Inflammatory macrophage treated with lipopolysaccharide for 4 hours (primary cell): ENCODE results near the gene TNMD.
"Not testable (repeated sequence)": the region's sequence is repeated elsewhere in the genome, so short reads cannot be mapped to it uniquely, and the experiment has no call there.

Experiments used
- DNase-seq: peaks from one replicate; pipeline ENCODE4 v3.0.0-alpha.2; 2020

TNMD gene

DNA sequence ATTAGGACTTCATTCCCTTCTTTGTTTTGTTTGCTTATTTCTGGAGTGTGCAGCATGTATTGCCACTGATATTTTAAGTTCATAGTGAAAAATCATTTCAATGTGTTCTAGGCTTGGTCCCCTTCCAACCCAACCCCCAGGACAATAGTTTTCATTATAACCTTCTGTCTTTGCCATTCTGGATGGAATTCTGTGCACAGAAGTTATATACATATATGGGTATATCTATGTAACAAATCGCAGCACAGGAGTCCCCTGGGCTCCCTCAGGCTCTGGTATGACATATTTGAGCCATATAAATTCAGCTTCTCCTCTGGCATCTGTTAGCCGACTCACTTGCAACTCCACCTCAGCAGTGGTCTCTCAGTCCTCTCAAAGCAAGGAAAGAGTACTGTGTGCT lies at the start of gene TNMD:
TSS of gene TNMD (plus strand) at position 326 of the 400 bp plus-strand sequence. CDS start 83 bp downstream, outside the sequence.
- DNase-seq, result no peak

DNA sequence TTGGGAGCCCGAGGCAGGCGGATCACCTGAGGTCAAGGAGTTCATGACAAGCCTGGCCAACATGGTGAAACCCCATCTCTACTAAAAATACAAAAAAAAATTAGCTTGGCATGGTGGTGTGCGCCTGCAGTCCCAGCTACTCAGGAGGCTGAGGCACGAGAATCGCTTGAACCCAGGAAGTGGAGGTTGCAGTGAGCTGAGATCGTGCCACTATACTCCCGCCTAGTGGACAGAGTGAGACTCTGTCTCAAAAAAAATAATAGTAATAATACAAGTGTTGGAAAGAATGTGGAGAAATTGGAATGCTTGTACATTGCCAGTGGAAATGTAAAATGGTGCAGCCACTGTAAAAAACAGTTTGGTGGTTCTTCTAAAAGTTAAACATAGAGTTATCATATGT lies 19.2 kb upstream of the TNMD start:
- DNase-seq, result not testable (repeated sequence)

DNA sequence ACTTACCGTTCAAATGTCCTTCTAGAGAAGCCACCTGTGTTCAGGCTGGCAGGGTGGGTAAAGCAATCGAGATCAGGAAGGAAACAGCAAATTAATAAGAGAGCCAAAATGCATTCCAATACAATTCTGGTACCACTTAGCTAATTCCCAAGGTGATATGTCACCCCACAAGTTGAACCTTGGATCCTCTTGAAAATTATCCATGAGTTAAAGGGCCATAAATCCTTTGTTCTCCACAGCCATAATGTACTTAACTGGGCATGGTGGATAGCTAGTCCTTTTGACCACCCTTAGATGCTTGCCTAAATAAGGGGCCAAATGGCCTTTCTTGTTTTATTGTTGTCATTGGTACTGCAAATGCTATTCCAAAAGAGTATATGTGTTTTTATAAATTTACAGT lies 2.0 kb downstream of the TNMD start:
- DNase-seq, result no peak

DNA sequence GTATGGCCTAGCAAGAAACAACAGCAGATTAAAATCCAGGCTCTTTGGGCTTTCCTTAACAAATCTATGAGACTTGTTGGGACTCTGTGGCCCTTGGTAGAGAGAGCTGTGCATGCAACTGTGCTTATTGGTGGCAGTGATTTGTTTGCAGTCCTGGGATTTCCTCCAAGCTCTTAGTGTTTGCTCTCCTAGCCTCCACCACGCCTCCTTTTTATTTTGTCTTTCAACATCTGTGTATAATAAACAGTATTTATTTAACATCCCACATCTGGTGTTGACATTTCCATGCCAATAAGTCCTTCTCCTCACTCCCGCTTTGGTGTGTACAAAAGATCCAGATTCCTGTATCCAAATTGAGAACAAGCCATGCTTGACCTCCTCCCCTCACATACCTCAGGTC lies 3.1 kb downstream of the TNMD start:
- no peak for DNase-seq

DNA sequence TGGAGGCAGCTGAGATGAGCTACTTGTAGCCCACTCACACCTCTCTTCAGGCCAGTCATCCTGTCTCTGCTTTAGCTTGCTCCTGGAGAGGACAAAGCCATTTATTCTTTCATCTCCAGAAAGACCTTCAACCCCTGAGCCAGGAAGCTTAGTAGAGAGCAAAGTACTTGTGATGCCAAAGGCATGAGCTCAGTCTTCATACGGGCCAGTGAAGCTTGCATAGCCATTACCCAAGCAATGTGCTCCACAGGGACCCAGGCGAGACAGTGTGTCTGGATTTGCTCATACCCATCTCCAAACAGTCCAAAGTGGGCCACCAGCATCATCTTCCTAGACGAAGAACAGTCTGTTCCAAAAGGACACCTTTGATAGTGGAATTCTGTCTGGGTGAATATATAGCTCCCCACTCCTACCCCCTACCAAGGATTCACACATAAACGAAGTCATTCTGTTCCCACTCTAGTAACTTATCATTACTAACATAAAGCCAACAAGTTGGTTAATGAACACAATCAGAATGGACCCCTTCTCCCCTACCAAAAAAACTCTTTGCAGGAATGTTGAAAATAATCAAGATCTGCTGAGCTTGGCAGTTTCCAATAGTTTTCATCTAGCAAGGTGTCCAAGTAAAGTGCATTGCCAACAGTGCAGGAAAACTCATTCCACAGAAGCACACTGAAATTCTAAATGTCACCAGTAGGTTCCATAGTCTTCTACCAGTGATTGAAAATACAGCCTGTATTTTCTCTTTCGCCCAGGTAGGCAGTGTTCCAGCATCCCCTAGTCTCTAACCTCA lies 6.7 kb downstream of the TNMD start:
- DNase-seq, result no peak

DNA sequence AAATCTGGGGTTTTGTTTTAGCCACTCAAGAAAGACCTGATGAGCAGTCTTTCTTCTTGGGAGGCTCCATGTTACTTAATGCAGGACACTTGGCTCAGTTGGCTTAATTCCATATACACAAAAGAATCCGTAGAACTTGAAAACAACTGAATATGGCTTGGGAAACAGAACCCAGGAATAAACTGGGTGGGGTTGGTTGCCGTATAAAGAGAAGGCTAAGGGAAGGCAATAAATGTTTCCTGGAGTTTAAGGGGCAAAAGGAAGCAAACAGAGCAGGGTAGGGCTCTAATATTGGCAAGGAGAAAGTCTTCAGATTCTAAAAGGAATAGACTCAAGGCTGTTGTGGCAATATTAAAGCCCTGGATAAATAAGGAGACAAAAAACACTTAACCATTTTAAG lies 8.4 kb downstream of the TNMD start:
- DNase-seq, result no peak

- DNase-seq, result no peak
Observed at GRCh38 chrX:100593581-100593980, 8.8 kb downstream of the TNMD start.

GRCh38 chrX:100596601-100597000 lies 11.9 kb downstream of the TNMD start:
- no peak for DNase-seq

GRCh38 chrX:100599456-100599855 lies 14.7 kb downstream of the TNMD start:
- DNase-seq, result no peak

GRCh38 chrX:100600340-100600739 lies 15.6 kb downstream of the TNMD start:
- DNase-seq, result no peak

DNA sequence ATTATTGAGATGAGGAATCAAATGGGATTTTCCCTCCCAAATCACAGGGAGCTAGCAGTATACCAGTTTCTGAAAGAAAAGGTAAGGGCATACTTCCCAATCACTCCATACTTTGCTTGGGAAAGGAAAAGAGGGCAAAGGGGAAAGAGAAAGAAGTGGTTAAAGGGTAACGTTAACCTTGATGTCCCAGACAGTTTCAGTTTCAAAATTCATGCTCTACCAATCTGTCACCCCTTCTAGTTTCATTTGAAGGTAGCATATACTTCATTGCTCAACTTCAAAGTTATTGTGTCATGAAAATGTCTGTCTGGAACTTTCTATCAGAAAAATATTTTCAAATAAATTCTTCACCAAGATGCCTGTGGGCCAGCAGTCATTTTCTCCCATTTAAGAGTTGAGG lies 16.0 kb downstream of the TNMD start:
- peak; percentile 5 for DNase-seq

GRCh38 chrX:100606753-100607152 lies 22.0 kb downstream of the TNMD start:
- peak; percentile 35 for DNase-seq

GRCh38 chrX:100609591-100609990 lies 24.9 kb downstream of the TNMD start:
- DNase-seq, result no peak

- DNase-seq, result no peak
Observed at GRCh38 chrX:100611951-100612350, 27.2 kb downstream of the TNMD start.

- peak; percentile 15 for DNase-seq
Observed at GRCh38 chrX:100615005-100615404, 30.3 kb downstream of the TNMD start.

DNA sequence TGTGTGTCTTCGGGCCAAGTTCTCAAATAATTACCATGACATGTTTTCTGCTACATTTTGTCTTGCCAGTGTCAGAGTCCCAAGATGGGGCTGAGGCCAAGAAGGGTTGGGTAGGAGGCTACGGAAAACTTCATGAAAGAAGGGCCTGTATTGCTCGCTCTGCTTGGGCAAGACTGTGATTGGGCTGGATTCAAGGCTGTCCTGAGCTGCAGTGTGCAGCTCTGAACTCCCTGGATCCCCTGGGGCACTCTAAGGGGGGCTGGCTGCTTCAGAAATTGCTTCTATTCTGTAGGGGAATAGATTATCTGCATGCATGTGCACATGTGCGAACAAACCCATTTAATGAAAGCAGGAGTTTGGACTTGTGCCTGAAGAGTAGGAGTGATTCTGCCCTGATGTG lies 38.3 kb downstream of the TNMD start:
- DNase-seq, result no peak

DNA sequence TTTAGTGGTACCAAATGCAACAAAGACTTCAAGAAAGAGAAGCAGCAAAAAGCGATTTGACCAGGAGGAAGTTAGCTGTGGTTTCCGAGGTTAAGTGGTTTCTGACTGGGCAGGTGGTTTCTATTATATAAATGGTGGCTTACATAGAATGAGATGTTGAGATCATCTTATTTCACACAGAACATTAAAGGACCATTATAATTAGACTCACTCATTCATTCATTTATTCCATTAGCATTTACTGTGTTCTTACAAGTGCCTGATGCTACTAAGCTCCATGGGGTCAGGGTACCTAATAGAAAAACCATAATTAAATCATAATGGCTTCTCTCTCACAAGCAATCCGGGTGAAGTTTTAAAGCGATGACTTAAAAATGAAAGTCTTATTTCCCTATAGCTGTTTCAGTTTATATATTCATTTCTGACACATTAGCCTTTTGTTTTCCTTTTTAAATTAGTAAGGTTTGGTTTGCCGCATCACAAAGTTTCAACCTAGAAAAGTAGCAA lies 41.3 kb downstream of the TNMD start:
- peak; percentile 11 for DNase-seq

- no peak for DNase-seq
Observed at GRCh38 chrX:100635040-100635439, 50.3 kb downstream of the TNMD start.

DNA sequence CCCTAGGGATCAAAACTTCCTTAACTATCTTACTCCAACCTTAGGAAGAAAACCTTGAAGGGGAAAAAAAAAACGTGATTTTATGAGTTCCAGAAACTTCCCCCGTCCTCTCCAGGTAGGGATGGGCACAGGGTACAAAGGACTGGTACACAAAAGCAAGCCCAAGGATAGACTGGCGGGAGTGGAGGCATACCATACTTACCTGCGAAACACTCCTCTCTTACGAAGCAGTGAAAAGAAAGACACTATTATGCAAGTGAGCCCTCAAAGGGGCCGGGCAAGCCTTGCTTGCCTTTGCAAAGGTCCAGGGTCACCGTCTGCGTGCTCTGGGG lies 51.2 kb downstream of the TNMD start:
- no peak for DNase-seq

- DNase-seq, result peak; percentile 59
Observed at GRCh38 chrX:100636321-100636991, 51.7 kb downstream of the TNMD start, which contains the start of gene TSPAN6. TSPAN6 (minus strand) TSS chrX:100636806; CDS start chrX:100636694, 112 bp downstream.

GRCh38 chrX:100642290-100642689 lies 57.6 kb downstream of the TNMD start:
- DNase-seq, result no peak

DNA sequence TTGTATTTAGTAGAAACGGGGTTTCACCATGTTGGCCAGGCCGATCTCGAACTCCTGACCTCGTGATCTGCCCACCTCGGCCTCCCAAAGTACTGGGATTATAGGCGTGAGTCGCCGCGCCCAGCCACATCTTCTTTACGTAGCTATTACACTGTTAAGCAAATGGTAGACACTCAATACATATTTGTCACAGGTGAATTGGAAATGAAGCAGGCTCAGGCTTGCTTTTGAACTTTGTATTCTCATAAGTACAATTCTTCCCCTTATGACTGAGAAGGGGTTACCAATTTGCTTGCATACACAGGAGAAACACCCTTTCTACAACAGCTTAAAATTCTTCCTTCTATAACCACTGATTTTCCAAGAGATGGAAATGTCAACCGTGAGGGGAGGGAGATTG lies 58.5 kb downstream of the TNMD start:
- DNase-seq, result no peak

DNA sequence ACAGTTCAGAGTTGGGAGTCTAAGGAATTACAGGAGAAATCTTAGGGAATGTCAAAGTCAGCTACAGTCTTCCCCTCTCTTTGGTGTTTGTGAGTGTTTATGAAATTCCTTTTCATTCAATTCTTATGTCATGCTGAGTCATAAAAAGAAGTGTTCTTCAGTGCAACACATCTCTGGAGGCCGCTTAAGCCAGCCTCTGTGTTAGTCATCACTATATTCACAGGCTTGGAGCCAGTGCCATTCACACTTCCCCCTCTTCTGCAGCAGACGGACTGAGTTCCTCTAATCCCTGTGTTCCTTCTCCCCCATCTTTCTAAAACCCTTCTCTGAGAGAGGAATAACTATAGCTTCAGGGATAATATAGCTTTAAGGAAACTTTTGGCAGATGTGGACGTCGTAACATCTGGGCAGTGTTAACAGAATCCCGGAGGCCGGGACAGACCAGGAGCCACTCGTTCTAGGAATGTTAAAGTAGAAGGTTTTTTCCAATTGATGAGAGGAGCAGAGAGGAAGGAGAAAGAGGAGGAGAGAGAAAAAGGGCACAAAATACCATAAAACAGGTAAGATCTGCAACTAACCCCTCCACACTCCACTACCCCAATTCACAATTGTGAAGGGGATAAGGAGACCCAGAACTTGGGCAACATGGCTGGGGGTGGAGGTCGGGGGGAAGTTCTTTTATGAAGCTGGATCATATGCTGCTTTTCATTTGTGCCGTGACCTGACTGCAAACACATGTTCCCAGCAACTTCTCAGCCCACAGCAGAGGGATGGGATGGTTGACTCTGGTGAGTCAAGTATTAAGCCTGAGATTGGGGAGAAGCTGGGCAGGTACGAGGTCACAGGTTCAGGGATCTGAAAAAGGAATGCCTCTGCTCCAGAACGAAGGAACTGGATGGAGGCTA lies 59.5 kb downstream of the TNMD start, which contains the start of gene SRPX2:
TSS of gene SRPX2 (plus strand) at position 244 of the 905 bp plus-strand sequence. CDS start 2,124 bp downstream, outside the sequence.
- DNase-seq, result peak; percentile 85
